HepG2 (cell line): ENCODE results near the gene ITIH1. TPM values are rescaled to one million over a fixed set of nuclear protein-coding genes. Genes with fewer than 3 reads are reported as not detected.

Experiments
- EEA1 ChIP-seq: sonication (generic); formaldehyde crosslinking; IDR thresholded peaks from 2 replicates; pipeline ENCODE4 v1.5.1; 2020; ENCODE audit warnings: mild to moderate bottlenecking, missing genetic modification reagents, borderline replicate concordance
- FOXJ3 ChIP-seq: sonication (generic); formaldehyde crosslinking; IDR thresholded peaks from 2 replicates; pipeline ENCODE4 v1.4.0; 2020; ENCODE audit warnings: missing genetic modification reagents, mild to moderate bottlenecking, borderline replicate concordance
- GLI4 ChIP-seq: sonication (generic); formaldehyde crosslinking; IDR thresholded peaks from 2 replicates; pipeline ENCODE4 v1.5.1; 2020; ENCODE audit warnings: missing genetic modification reagents, mild to moderate bottlenecking, moderate library complexity, borderline replicate concordance
- HHEX ChIP-seq: IDR thresholded peaks from 2 replicates; pipeline ENCODE4 v1.6.1; 2016; ENCODE audit warnings: control low read depth
- HMG20B ChIP-seq: conservative IDR thresholded peaks from 2 replicates; pipeline ENCODE4 v1.6.1; 2016; ENCODE audit warnings: missing genetic modification reagents, missing compliant biosample characterization
- KLF11 ChIP-seq: IDR thresholded peaks from 2 replicates; pipeline ENCODE4 v1.6.1; 2016; ENCODE audit warnings: missing compliant biosample characterization
- ONECUT2 ChIP-seq: sonication (generic); formaldehyde crosslinking; IDR thresholded peaks from 2 replicates; pipeline ENCODE4 v1.4.0; 2020; ENCODE audit warnings: missing genetic modification reagents
- PHF21A ChIP-seq: sonication (generic); formaldehyde crosslinking; IDR thresholded peaks from 2 replicates; pipeline ENCODE4 v1.5.0; 2020; ENCODE audit warnings: mild to moderate bottlenecking, missing genetic modification reagents
- SIX4 ChIP-seq: sonication (generic); formaldehyde crosslinking; IDR thresholded peaks from 2 replicates; pipeline ENCODE4 v1.4.0; 2020; ENCODE audit warnings: missing genetic modification reagents
- SMAD1 ChIP-seq: sonication (generic); formaldehyde crosslinking; IDR thresholded peaks from 2 replicates; pipeline ENCODE4 v1.4.0; 2020; ENCODE audit warnings: missing genetic modification reagents, low read depth, mild to moderate bottlenecking, borderline replicate concordance
- ZNF431 ChIP-seq: sonication (generic); formaldehyde crosslinking; IDR thresholded peaks from 2 replicates; pipeline ENCODE4 v1.9.0; 2022; ENCODE audit warnings: missing genetic modification reagents, low read depth, mild to moderate bottlenecking, borderline replicate concordance
- ZNF546 ChIP-seq: sonication (generic); formaldehyde crosslinking; conservative IDR thresholded peaks from 2 replicates; pipeline ENCODE4 v1.8.1; 2023; ENCODE audit warnings: mild to moderate bottlenecking, missing genetic modification reagents
- ZNF614 ChIP-seq: IDR thresholded peaks from 2 replicates; pipeline ENCODE4 v1.6.1; 2018; ENCODE audit warnings: missing biosample characterization, missing genetic modification reagents, inconsistent platforms, borderline replicate concordance
- ZNF788 ChIP-seq: sonication (generic); formaldehyde crosslinking; IDR thresholded peaks from 2 replicates; pipeline ENCODE4 v1.5.0; 2020; ENCODE audit warnings: mild to moderate bottlenecking, missing genetic modification reagents, borderline replicate concordance
- ZNF83 ChIP-seq: sonication (generic); formaldehyde crosslinking; IDR thresholded peaks from 2 replicates; pipeline ENCODE4 v1.4.0; 2020; ENCODE audit warnings: missing genetic modification reagents, mild to moderate bottlenecking, borderline replicate concordance
- ZSCAN31 ChIP-seq: sonication (generic); formaldehyde crosslinking; IDR thresholded peaks from 2 replicates; pipeline ENCODE4 v1.5.0; 2020; ENCODE audit warnings: low read depth, mild to moderate bottlenecking, missing genetic modification reagents
- polyA plus RNA-seq, 8 experiments: library from polyadenylated mRNA; depleted of rRNA in 3 of 8; stranded (reverse) in 7 of 8; unstranded in 1 of 8; fragments of >200 nt; fragmentation: Illumina TruSeq in 4 of 8; extraction: Trizol in 4 of 8; gene quantifications; 2 replicates each; pipeline versions ENCODE4 v1.2.1 to v1.2.3, GENCODE V29; 2011 to 2016; ENCODE audit warnings: low read depth in 4 of 8, missing spikeins in 1 of 8, mixed read lengths in 1 of 8; ENCODE audit not compliant: insufficient read depth in 1 of 8
- total RNA-seq, 5 experiments: library from RNA; depleted of rRNA; stranded (reverse); fragments of >200 nt; fragmentation: Illumina TruSeq; extraction: Trizol; gene quantifications; 2 replicates each; pipeline ENCODE4 v1.2.3, GENCODE V29; 2016; ENCODE audit warnings: low read depth in 1 of 5
- TF ChIP-seq, protein P1 (sequence below): sonication (generic); formaldehyde crosslinking; IDR thresholded peaks from 2 replicates; pipeline ENCODE4 v1.4.0; 2020; ENCODE audit warnings: missing genetic modification reagents
- TF ChIP-seq, protein P2 (sequence below): sonication (generic); formaldehyde crosslinking; IDR thresholded peaks from 2 replicates; pipeline ENCODE4 v1.5.0; 2020; ENCODE audit warnings: mild to moderate bottlenecking, missing genetic modification reagents, borderline replicate concordance
- TF ChIP-seq, protein P3 (sequence below): IDR thresholded peaks from 2 replicates; pipeline ENCODE4 v1.6.1; 2016; ENCODE audit warnings: low read depth

The ITIH1 gene
- total and polyA plus RNA-seq, 2 of the 13 experiments (the other 11 are each of a cell fraction or from before 2014, with no cell fraction given): 12.3 to 19.6 TPM

DNA sequence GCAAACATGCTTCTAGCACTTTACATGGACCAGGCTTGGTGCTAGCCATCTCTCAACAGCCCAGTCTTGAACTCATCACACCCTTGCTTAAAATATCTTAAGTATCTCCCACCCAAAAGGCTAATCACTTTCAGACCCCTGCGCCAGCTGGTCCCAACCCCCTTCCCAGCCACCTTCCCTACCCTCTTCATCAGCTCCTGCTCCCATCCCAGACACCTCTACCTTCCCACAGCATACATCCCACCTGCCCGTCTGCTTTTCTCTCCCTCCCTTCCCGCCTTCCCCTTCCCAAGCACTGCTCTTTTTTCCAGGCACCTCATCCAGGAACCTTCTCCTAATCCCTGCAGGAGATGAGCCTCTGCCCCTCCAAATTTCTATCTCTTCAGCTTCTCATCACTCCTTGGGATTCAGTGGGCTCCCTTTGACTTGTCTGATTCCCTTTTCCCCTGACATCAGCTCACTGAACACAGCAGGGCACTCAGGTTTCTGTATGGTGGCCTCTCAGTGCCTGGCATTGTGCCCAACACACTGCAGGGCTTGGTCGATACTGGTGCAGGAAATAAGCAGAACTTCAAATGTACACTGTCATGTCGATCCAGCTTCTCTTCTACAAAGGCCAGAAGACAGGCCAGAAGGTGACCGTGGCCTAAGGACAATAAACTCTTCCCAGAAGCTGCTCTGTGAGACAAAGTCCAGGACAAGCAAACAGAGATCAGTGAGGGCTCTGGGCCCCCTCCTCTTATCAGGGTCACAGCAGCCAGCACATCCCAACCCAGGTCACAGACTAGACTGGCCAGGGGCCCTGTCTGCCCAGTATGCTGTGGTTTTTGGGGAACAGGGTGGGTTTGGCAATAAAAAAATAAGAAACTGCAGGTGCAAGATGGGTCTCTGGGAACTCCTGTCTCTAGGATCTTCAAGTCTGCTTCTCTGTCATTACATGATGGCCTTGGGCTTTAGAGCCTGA, 2.2 kb upstream of the ITIH1 start (continued):
- peak; percentile 24; the same call in 1 of the 2 replicates for TF ChIP-seq GLI4 (CRISPR knock-in tag)
- TF ChIP-seq ZSCAN31 (CRISPR knock-in tag): peak; percentile 54; the same call in 1 of the 2 replicates
- TF ChIP-seq EEA1 (CRISPR knock-in tag): no peak
- peak; percentile 65 for TF ChIP-seq HMG20B (CRISPR knock-in tag)
- TF ChIP-seq ZNF788 (CRISPR knock-in tag): peak; percentile 86; the same call in 1 of the 2 replicates
- TF ChIP-seq, protein P1, sequence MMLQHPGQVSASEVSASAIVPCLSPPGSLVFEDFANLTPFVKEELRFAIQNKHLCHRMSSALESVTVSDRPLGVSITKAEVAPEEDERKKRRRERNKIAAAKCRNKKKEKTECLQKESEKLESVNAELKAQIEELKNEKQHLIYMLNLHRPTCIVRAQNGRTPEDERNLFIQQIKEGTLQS (CRISPR knock-in tag): peak; percentile 24; the same call in 1 of the 2 replicates
- peak; percentile 98 for TF ChIP-seq PHF21A (CRISPR knock-in tag)
- TF ChIP-seq SIX4 (CRISPR knock-in tag): peak; percentile 72; the same call in 1 of the 2 replicates
- TF ChIP-seq ONECUT2: peak; percentile 86
- no peak for TF ChIP-seq ZNF546 (CRISPR knock-in tag)
- no peak; the same call in 1 of the 2 replicates for TF ChIP-seq ZNF431 (CRISPR knock-in tag)
- peak; percentile 90 for TF ChIP-seq ZNF614 (CRISPR knock-in tag)
- TF ChIP-seq, protein P2, sequence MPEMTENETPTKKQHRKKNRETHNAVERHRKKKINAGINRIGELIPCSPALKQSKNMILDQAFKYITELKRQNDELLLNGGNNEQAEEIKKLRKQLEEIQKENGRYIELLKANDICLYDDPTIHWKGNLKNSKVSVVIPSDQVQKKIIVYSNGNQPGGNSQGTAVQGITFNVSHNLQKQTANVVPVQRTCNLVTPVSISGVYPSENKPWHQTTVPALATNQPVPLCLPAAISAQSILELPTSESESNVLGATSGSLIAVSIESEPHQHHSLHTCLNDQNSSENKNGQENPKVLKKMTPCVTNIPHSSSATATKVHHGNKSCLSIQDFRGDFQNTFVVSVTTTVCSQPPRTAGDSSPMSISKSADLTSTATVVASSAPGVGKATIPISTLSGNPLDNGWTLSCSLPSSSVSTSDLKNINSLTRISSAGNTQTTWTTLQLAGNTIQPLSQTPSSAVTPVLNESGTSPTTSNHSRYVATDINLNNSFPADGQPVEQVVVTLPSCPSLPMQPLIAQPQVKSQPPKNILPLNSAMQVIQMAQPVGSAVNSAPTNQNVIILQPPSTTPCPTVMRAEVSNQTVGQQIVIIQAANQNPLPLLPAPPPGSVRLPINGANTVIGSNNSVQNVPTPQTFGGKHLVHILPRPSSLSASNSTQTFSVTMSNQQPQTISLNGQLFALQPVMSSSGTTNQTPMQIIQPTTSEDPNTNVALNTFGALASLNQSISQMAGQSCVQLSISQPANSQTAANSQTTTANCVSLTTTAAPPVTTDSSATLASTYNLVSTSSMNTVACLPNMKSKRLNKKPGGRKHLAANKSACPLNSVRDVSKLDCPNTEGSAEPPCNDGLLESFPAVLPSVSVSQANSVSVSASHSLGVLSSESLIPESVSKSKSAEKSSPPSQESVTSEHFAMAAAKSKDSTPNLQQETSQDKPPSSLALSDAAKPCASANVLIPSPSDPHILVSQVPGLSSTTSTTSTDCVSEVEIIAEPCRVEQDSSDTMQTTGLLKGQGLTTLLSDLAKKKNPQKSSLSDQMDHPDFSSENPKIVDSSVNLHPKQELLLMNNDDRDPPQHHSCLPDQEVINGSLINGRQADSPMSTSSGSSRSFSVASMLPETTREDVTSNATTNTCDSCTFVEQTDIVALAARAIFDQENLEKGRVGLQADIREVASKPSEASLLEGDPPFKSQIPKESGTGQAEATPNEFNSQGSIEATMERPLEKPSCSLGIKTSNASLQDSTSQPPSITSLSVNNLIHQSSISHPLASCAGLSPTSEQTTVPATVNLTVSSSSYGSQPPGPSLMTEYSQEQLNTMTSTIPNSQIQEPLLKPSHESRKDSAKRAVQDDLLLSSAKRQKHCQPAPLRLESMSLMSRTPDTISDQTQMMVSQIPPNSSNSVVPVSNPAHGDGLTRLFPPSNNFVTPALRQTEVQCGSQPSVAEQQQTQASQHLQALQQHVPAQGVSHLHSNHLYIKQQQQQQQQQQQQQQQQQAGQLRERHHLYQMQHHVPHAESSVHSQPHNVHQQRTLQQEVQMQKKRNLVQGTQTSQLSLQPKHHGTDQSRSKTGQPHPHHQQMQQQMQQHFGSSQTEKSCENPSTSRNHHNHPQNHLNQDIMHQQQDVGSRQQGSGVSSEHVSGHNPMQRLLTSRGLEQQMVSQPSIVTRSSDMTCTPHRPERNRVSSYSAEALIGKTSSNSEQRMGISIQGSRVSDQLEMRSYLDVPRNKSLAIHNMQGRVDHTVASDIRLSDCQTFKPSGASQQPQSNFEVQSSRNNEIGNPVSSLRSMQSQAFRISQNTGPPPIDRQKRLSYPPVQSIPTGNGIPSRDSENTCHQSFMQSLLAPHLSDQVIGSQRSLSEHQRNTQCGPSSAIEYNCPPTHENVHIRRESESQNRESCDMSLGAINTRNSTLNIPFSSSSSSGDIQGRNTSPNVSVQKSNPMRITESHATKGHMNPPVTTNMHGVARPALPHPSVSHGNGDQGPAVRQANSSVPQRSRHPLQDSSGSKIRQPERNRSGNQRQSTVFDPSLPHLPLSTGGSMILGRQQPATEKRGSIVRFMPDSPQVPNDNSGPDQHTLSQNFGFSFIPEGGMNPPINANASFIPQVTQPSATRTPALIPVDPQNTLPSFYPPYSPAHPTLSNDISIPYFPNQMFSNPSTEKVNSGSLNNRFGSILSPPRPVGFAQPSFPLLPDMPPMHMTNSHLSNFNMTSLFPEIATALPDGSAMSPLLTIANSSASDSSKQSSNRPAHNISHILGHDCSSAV (CRISPR knock-in tag): no peak
- TF ChIP-seq, protein P3, sequence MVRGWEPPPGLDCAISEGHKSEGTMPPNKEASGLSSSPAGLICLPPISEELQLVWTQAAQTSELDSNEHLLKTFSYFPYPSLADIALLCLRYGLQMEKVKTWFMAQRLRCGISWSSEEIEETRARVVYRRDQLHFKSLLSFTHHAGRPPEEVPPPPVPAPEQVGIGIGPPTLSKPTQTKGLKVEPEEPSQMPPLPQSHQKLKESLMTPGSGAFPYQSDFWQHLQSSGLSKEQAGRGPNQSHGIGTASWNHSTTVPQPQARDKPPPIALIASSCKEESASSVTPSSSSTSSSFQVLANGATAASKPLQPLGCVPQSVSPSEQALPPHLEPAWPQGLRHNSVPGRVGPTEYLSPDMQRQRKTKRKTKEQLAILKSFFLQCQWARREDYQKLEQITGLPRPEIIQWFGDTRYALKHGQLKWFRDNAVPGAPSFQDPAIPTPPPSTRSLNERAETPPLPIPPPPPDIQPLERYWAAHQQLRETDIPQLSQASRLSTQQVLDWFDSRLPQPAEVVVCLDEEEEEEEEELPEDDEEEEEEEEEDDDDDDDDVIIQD: peak; percentile 67
- TF ChIP-seq HHEX: peak; percentile 60; the same call in 1 of the 2 replicates
- TF ChIP-seq FOXJ3 (CRISPR knock-in tag): peak; percentile 86
- TF ChIP-seq ZNF83: no peak
- no peak for TF ChIP-seq SMAD1 (CRISPR knock-in tag)
- no peak for TF ChIP-seq KLF11
